Measurements from ENCODE around the gene ADAM22.
A peak's percentile ranks its signal among the peaks of the same experiment; 100 is the strongest.
"Not testable (repeated sequence)": the region's sequence is repeated elsewhere in the genome, so short reads cannot be mapped to it uniquely, and the experiment has no call there.

The ADAM22 gene

GRCh38 chr7:87934699-87935383 is 790 bp downstream of the ADAM22 start:
- DNase-seq: peak; percentile 54
- H3K4me3 Mint-ChIP-seq: peak overlapping the region; percentile 82
- H3K36me3 Mint-ChIP-seq (ENCODE audit: low read depth): peaks cover 11% of the 10 kb centered on the region
- peaks cover 4% of the 10 kb centered on the region for H3K27me3 Mint-ChIP-seq
- H3K9me3 Mint-ChIP-seq: no peaks in the 10 kb centered on the region
- H3K4me1 Mint-ChIP-seq (ENCODE audit: low read depth): peaks cover 18% of the 10 kb centered on the region
- H3K27ac Mint-ChIP-seq: peak overlapping the region; percentile 78

DNA sequence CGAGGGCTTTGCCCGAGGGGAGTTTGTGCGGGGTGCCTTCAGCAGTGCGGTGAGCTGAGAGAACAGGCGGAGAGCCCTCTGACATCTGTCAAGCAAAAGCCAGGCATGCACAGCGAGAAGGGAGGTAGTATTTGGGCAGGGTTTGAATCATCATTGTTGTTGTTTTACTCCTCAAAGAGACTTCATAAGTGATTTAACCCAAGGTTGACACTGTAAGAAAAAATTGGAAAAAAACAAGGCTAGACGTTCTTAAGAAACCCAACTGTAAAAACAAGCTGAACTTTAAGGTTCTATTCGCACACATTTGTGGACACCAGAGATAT is 1.3 kb downstream of the ADAM22 start:
- Mint-ChIP-seq H3K36me3 (ENCODE audit: low read depth) (peaks cover 11% of the 10 kb centered on the region), H3K4me1 (ENCODE audit: low read depth) (peaks cover 18% of the 10 kb centered on the region), H3K27me3 (peaks cover 4% of the 10 kb centered on the region), H3K27ac (no peak overlapping the region), H3K4me3 (peak overlapping the region; percentile 69), H3K9me3 (no peaks in the 10 kb centered on the region)
- DNase-seq: no peak

GRCh38 chr7:87941138-87941537 is 7.1 kb downstream of the ADAM22 start:
- H3K4me1 Mint-ChIP-seq (ENCODE audit: low read depth): no peaks in the 10 kb centered on the region
- DNase-seq: no peak
- no peak overlapping the region for H3K4me3 Mint-ChIP-seq
- peaks cover 8% of the 10 kb centered on the region for H3K36me3 Mint-ChIP-seq (ENCODE audit: low read depth)
- no peaks in the 10 kb centered on the region for H3K27me3 Mint-ChIP-seq
- no peaks in the 10 kb centered on the region for H3K9me3 Mint-ChIP-seq
- H3K27ac Mint-ChIP-seq: no peak overlapping the region

GRCh38 chr7:87944547-87944946 is 10.5 kb downstream of the ADAM22 start:
- Mint-ChIP-seq H3K4me3 (no peak overlapping the region), H3K9me3 (no peaks in the 10 kb centered on the region), H3K27me3 (no peaks in the 10 kb centered on the region), H3K27ac (no peak overlapping the region), H3K36me3 (ENCODE audit: low read depth) (no peaks in the 10 kb centered on the region), H3K4me1 (ENCODE audit: low read depth) (no peaks in the 10 kb centered on the region)
- DNase-seq: no peak

GRCh38 chr7:87945926-87946325 is 11.9 kb downstream of the ADAM22 start:
- DNase-seq; H3K9me3 Mint-ChIP-seq; H3K36me3 Mint-ChIP-seq (ENCODE audit: low read depth); H3K27ac Mint-ChIP-seq; H3K4me1 Mint-ChIP-seq (ENCODE audit: low read depth); H3K4me3 Mint-ChIP-seq; H3K27me3 Mint-ChIP-seq: not testable (repeated sequence)

DNA sequence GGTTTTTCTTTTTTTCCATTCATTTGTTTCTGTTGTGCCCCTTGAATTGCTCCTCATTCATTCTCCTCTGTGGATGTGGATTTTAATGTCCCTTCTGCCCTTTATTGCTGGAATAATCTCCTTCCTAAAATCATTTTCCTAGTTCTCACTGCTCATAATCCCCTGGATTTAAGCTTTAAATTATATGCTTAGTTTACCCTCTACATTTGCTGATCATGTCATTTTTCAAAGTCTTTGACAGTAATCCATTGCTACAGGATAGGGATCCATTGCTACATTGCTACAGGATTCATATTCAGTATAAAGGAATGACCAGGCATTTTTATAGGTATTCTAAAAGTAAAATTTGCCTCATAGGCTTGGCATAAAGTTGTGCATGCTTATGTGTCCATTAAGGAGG is 14.3 kb downstream of the ADAM22 start:
- Mint-ChIP-seq H3K27ac (no peak overlapping the region), H3K36me3 (ENCODE audit: low read depth) (no peaks in the 10 kb centered on the region), H3K27me3 (no peaks in the 10 kb centered on the region), H3K9me3 (no peaks in the 10 kb centered on the region), H3K4me3 (no peak overlapping the region), H3K4me1 (ENCODE audit: low read depth) (no peaks in the 10 kb centered on the region)
- DNase-seq: no peak

DNA sequence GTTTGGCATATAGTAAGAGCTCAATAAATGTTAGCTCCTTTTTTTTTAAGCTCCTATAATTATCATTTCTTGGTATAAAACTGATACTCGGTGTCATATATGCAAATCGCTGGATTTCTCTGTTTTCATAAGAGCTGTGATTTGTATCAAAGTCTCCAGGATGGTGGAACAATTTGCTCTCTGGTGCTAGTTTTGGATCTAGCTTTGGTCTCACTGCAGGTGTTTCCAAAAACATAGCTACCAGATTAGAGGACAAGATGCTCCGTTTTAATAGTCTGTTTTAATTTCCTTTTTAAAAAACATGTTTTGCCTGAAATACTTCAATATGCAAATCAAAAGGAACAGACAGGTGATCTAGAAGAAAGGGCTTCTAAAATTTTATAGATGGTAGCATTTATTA is 25.3 kb downstream of the ADAM22 start:
- H3K4me3 Mint-ChIP-seq: no peak overlapping the region
- no peak overlapping the region for H3K27ac Mint-ChIP-seq
- DNase-seq: no peak
- no peaks in the 10 kb centered on the region for H3K27me3 Mint-ChIP-seq
- H3K4me1 Mint-ChIP-seq (ENCODE audit: low read depth): no peaks in the 10 kb centered on the region
- H3K9me3 Mint-ChIP-seq: no peaks in the 10 kb centered on the region
- no peaks in the 10 kb centered on the region for H3K36me3 Mint-ChIP-seq (ENCODE audit: low read depth)

DNA sequence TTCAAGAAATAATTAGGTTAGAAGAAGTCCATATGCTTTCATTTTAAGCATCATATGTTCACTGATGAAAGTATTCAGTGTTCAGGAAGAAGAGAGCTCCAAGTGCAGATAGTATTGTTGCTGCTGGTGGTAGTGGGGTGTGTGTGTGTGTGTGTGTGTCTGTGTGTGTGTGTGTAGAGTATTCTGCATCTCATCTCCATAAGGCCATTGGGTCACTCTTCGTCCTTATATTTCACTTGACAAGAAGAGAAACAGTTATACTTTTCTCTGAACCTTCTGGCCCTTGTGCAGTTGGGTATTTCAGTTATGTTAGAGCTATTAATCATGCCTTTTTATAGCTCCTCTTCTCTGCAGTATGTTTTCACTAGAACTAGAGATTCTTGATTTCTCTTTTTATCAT is 26.2 kb downstream of the ADAM22 start:
- no peaks in the 10 kb centered on the region for H3K9me3 Mint-ChIP-seq
- no peaks in the 10 kb centered on the region for H3K27me3 Mint-ChIP-seq
- H3K36me3 Mint-ChIP-seq (ENCODE audit: low read depth): no peaks in the 10 kb centered on the region
- no peaks in the 10 kb centered on the region for H3K4me1 Mint-ChIP-seq (ENCODE audit: low read depth)
- no peak for DNase-seq
- no peak overlapping the region for H3K4me3 Mint-ChIP-seq
- H3K27ac Mint-ChIP-seq: no peak overlapping the region

DNA sequence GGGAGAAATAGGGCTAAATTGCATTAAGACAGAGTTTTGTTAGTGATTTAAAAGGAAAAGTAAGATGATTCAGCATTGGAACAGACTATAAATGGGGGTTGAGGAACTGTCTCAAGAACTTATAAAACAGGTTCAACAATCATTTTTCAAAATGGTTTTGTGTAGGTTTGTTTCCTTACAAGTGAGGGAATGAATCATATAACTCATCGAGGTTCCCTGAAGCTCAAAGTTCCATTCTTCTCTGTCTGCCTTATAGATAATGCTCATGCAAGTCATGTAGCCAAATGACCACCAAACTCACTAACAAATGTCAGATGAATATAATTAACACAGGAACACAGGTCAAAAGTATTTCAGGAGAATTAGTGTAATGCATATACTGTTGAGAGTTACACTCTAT is 27.7 kb downstream of the ADAM22 start:
- Mint-ChIP-seq H3K27ac (no peak overlapping the region), H3K4me3 (no peak overlapping the region), H3K9me3 (no peaks in the 10 kb centered on the region), H3K36me3 (ENCODE audit: low read depth) (peaks cover 4% of the 10 kb centered on the region), H3K27me3 (no peaks in the 10 kb centered on the region), H3K4me1 (ENCODE audit: low read depth) (no peaks in the 10 kb centered on the region)
- DNase-seq: no peak

- Mint-ChIP-seq H3K4me1 (ENCODE audit: low read depth) (no peaks in the 10 kb centered on the region), H3K4me3 (no peak overlapping the region), H3K9me3 (no peaks in the 10 kb centered on the region), H3K27me3 (no peaks in the 10 kb centered on the region), H3K36me3 (ENCODE audit: low read depth) (peaks cover 4% of the 10 kb centered on the region), H3K27ac (no peak overlapping the region)
- DNase-seq: no peak
These were observed 32.2 kb downstream of the ADAM22 start for GRCh38 chr7:87966271-87966670.

- Mint-ChIP-seq H3K27ac (no peak overlapping the region), H3K27me3 (no peaks in the 10 kb centered on the region), H3K9me3 (no peaks in the 10 kb centered on the region), H3K36me3 (ENCODE audit: low read depth) (peaks cover 4% of the 10 kb centered on the region), H3K4me1 (ENCODE audit: low read depth) (no peaks in the 10 kb centered on the region), H3K4me3 (no peak overlapping the region)
- DNase-seq: no peak
These were observed 34.0 kb downstream of the ADAM22 start for GRCh38 chr7:87968021-87968420.

GRCh38 chr7:87982116-87982515 is 48.1 kb downstream of the ADAM22 start:
- no peaks in the 10 kb centered on the region for H3K36me3 Mint-ChIP-seq (ENCODE audit: low read depth)
- H3K4me1 Mint-ChIP-seq (ENCODE audit: low read depth): no peaks in the 10 kb centered on the region
- no peaks in the 10 kb centered on the region for H3K27me3 Mint-ChIP-seq
- no peaks in the 10 kb centered on the region for H3K9me3 Mint-ChIP-seq
- no peak for DNase-seq
- H3K4me3 Mint-ChIP-seq: no peak overlapping the region
- no peak overlapping the region for H3K27ac Mint-ChIP-seq

DNA sequence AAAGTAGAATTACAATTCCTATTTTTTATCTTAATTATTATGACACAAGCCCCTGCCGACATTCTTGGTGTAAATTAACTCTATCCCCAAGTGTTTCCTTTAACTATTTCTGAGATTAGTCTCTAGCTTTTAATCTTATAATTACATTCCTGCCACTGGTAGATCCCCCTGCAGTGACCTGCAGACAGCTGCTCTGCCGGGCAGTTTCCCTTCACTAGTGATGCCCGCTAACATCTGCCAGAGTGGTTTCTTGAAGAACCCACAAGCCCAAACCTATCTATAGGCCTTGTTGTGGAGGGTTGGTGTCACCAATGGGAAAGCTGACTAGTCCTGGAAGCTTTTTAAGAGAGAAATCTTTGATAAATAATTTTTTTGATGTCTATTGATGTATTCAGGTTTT is 50.0 kb downstream of the ADAM22 start:
- Mint-ChIP-seq H3K4me1 (ENCODE audit: low read depth) (no peaks in the 10 kb centered on the region), H3K27me3 (no peaks in the 10 kb centered on the region), H3K9me3 (no peaks in the 10 kb centered on the region), H3K27ac (no peak overlapping the region), H3K36me3 (ENCODE audit: low read depth) (no peaks in the 10 kb centered on the region), H3K4me3 (no peak overlapping the region)
- no peak for DNase-seq

GRCh38 chr7:87993269-87993668 is 59.2 kb downstream of the ADAM22 start:
- no peak overlapping the region for H3K4me3 Mint-ChIP-seq
- H3K9me3 Mint-ChIP-seq: no peaks in the 10 kb centered on the region
- H3K27ac Mint-ChIP-seq: no peak overlapping the region
- no peak for DNase-seq
- H3K4me1 Mint-ChIP-seq (ENCODE audit: low read depth): no peaks in the 10 kb centered on the region
- H3K27me3 Mint-ChIP-seq: no peaks in the 10 kb centered on the region
- no peaks in the 10 kb centered on the region for H3K36me3 Mint-ChIP-seq (ENCODE audit: low read depth)

- no peak overlapping the region for H3K4me3 Mint-ChIP-seq
- DNase-seq: no peak
- no peaks in the 10 kb centered on the region for H3K4me1 Mint-ChIP-seq (ENCODE audit: low read depth)
- H3K27me3 Mint-ChIP-seq: no peaks in the 10 kb centered on the region
- H3K9me3 Mint-ChIP-seq: no peaks in the 10 kb centered on the region
- H3K27ac Mint-ChIP-seq: no peak overlapping the region
- H3K36me3 Mint-ChIP-seq (ENCODE audit: low read depth): no peaks in the 10 kb centered on the region
These were observed 65.2 kb downstream of the ADAM22 start for GRCh38 chr7:87999261-87999660.
